Measurements from ENCODE around the gene PCK1. TPM values are rescaled to one million over a fixed set of nuclear protein-coding genes. Genes with fewer than 3 reads are reported as not detected.
"Not testable (repeated sequence)": the region's sequence is repeated elsewhere in the genome, so short reads cannot be mapped to it uniquely, and the experiment has no call there.

The PCK1 gene
- total RNA-seq: 27.0 TPM

DNA sequence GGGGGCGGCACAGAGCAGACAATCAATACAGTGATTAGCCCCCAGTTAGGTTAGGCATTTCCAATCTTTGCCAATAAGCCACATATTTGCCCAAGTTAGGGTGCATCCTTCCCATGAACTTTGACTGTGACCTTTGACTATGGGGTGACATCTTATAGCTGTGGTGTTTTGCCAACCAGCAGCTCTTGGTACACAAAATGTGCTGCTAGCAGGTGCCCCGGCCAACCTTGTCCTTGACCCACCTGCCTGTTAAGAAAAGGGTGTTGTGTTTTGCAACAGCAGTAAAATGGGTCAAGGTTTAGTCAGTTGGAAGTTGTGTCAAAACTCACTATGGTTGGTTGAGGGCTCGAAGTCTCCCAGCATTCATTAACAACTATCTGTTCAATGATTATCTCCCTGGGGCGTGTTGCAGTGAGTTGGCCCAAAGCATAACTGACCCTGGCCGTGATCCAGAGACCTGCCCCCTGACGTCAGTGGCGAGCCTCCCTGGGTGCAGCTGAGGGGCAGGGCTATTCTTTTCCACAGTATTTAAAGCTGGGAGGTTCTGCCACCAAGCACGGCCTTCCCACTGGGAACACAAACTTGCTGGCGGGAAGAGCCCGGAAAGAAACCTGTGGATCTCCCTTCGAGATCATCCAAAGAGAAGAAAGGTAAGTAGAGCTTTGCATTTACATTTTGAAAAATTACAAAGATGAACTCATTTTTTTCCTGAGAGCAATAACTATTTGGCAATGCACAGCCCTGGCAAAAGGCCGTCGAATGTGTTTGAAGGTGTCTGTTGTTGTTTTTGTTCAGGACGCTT lies at the start of gene PCK1:
Gene PCK1, plus strand, starts transcription at position 557 of the 802 bp plus-strand sequence. CDS start 302 bp downstream, outside the sequence.
- peak; percentile 93 for DNase-seq (ENCODE audit: low spot score)

DNA sequence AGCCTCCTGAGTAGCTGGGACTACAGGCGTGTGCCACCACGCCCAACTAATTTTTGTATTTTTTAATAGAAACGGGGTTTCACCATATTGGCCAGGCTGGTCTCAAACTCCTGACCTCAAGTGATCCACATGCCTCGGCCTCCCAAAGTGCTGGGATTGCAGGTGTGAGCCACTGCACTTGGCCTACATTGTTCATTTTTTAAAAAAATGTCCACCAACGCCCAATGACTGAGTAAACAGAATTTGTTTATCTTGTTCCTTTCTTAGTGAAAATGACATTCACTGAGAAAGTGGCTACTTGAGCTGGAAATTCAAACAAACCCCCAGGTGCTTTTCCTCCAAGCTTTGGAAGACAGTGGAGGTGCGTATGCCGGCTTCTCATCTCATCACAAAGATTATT lies 49.2 kb upstream of the PCK1 start:
- DNase-seq (ENCODE audit: low spot score): not testable (repeated sequence)

DNA sequence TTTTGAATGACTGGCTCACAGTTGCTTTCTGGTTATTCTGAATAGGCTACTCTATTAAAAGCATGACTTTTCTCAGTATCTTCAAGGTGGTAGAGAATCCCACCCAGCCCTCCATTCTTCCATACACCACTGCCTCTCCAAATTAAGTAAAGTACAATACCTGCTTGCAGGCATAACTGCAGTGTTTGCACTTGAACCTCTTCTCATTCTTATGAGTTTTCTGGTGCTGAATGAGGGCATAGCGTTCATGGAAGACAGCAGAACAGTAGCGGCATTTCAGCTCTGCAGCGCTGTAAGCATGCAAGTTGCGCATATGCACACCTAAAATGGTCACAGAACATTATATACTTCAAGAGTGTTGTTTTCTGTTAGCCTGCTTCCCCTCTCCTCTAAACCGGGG lies 48.5 kb upstream of the PCK1 start:
- DNase-seq (ENCODE audit: low spot score): no peak

DNA sequence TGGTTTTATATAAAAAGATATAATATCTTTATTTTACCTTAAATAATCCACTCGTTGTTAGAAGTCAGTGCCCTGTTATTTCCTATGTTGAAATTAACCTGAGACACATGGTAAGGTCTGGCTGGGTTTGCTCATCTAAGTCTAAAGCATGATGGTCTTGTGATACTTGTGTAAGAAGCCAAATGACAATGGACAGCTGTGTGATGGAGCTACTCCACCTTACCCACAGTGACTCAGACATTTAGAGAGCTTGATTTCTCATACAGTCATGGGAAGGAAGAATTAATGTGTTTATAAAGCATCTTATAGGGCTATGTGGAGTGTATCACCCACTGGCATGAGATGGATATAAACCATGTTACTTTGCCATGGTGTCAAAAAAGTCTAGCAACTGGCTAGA lies 47.7 kb upstream of the PCK1 start:
- no peak for DNase-seq (ENCODE audit: low spot score)

DNA sequence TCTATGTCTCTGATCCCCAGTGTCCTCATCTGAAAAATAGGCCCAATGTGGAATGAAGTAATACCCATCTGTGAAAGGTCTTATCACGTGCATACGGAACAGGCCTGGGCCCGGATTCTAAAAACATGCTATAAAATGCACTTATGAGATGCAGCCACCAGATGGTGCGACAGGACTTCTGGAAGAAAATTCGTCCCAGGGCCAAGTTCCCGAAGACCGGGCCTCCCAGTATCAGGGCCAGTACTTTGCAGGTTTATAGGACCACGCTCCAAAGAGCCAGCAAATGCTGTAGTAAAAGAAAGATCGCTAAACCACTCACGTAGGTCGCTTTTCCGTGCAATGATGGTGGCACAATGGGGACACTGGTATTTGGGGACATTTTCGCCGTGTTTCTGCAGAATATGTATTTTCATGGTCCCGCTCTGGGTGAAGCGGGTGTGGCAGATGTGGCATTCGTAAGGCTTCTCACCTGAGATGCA lies 46.6 kb upstream of the PCK1 start:
- DNase-seq (ENCODE audit: low spot score): peak; percentile 74

DNA sequence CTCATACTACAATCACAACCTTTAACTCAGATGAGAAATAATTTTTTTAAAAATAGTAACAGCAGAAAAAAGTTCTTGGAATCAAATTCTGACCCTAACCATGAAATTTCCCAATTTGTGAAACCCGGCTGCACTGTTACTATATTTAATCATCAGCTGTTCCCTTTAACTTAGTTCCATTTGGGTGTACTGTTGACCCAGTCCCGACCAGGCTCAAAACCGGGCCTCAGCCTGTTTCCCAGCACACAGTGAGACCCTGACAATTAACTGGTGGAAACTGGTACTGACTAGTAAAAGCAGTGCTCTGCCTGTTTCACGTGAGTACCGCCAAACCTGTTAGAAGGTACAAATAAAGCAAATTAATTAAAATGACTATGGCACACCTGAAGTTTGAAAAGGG lies 43.0 kb upstream of the PCK1 start:
- DNase-seq (ENCODE audit: low spot score): no peak

DNA sequence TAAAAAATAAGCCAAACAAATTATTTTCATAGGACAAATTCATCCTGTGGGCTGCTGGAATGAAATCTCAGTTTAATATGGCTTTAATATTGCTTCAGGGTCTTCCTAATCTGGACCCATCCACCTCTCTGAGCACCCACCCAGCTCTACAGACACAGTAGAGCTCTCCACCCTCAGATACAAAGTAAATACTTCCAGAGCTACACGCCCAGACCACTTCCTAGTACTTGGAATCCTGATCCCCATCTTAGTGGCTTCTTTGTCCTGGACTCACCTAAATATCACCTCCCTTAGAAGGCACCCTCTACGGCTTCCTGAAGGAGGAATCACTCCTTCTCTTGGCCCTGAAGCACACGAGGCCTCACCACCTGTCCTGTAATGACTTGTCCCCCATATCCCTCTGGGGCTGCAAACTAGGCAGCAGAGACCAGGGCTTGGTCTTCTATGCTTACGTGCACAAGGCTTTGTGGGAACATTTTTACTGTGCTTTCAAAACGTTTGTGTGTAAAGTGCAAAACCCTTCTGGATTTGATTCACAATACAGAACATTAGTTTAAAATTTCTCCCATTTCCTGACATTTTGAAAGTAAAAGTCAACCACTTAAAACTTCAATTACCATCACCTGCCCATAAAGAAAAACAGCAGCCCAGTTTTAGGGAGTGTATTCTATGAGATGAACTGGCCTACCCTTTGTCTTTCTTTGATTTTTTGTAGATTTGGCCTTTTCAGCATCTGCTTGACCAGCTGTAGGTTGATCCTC lies 38.4 kb upstream of the PCK1 start:
- no peak for DNase-seq (ENCODE audit: low spot score)

DNA sequence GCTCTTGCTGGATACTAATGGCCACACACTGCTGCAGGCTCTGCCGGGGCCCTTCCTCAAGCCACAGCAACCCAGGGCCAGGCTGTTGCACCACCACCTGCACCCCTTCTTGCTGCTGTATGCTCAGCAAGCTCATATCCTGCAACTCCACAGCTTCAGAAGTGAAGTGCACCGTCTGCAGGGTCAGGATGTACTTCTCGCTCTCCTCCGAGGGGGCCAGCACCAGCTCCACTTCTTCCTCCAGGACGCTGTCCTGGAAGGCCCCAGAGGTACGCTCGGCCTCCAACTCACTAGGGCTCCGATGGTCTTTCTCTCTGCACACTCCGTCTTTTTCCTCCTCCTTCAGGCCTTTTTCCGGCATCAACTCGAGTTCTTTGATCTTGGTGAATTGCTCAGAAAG lies 37.1 kb upstream of the PCK1 start:
- no peak for DNase-seq (ENCODE audit: low spot score)

DNA sequence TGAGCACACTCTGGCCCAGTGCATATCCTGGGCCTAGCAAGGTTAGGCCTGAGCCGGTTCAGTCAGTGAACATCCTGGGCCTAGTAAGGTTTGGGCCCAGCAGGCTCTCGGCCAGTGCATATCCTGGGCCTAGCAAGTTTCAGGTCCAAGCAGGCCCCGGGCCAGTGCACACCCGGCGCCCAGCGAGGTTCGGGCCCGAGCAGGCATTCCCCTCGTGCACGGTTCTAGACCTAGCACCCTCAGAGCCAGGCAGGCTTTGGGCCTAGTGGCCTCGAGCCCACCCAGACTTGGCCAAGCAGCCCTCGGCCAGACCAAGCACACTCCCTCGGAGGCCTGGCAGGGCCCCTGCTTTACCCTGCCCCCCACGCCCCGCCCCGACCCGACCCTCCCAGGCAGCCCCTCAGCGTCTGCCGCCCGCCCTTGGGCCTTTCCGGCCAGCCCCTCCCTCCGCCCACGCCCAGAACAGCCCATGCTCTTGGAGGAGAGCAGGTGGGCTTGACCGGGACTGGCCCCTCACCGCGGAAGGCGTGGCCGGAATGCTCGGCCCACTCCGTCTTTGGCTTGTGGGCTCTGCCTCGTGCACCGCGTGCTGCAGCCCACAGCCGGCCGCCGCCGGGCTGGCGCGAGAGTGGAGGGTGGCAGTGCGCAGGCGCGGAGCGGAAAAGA lies 36.3 kb upstream of the PCK1 start, which contains the start of gene CTCFL:
Gene CTCFL, minus strand, starts transcription at position 630 of the 666 bp plus-strand sequence. CDS start 935 bp downstream, outside the sequence.
- no peak for DNase-seq (ENCODE audit: low spot score)

DNA sequence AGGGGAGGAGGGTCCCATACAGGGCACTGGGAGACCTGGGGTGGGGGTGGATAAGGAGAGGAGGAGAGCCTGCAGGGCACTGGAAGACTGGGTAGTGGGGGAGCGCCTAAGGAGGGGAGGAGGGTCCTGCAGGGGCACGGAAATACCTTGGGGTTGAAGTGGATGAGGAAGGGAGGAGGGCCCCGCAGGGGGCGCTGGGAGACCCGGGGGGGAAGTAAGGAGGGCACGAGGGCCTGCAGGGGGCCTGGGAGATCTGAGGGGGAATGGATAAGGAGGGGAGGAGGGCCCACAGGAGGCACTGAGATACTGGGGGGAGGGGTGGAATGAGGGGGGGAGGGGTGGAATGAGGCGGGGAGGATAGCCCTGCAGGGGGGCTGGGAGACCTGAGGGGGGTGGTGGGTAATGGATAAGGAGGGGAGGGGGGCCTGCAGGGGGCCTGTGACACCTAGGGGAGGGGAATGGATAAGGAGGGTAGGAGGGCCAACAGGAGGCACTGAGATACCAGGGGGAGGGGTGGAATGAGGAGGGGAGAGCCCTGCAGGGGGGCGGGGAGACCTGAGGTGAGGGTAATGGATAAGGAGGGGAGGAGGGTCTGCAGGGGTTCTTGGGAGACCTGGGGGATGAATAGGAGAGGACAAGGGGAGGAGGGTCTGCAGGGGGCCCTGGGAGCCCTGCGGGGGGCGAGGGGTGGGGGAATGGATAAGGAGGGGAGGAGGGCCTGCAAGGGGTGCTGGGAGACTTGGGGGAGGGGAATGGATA lies 35.4 kb upstream of the PCK1 start:
- no peak for DNase-seq (ENCODE audit: low spot score)

DNA sequence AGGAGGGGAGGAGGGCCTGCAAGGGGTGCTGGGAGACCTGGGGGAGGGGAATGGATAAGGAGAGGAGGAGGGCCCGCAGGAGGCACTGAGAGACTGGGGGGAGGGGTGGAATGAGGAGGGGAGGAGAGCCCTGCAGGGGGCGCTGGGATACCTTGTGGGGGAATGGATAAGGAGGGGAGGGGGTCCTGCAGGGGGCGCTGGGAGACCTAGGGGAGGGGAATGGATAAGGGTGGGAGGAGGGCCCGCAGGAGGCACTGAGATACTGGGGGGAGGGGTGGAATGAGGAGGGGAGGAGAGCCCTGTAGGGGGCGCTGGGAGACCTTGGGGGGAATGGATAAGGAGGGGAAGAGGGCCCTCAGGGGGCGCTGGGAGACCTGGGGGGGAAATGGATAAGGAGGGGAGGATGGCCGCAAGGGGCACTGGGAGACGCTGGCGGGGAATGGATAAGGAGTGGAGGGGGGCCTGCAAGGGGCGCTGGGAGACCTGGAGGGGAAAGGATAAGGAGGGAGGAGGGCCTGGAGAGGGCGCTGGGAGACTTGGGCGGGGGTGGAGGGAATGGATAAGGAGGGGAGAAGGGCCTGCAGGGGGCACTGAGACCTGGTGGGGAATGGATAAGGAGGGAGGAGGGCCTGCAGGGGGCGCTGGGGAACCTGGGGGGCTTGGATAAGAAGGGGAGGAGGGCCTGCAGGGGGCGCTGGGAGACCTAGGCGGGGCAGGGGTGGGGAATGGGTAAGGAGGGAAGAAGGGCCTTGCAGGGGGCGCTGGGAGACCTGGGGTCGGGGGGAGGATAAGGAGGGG lies 34.6 kb upstream of the PCK1 start:
- no peak for DNase-seq (ENCODE audit: low spot score)

DNA sequence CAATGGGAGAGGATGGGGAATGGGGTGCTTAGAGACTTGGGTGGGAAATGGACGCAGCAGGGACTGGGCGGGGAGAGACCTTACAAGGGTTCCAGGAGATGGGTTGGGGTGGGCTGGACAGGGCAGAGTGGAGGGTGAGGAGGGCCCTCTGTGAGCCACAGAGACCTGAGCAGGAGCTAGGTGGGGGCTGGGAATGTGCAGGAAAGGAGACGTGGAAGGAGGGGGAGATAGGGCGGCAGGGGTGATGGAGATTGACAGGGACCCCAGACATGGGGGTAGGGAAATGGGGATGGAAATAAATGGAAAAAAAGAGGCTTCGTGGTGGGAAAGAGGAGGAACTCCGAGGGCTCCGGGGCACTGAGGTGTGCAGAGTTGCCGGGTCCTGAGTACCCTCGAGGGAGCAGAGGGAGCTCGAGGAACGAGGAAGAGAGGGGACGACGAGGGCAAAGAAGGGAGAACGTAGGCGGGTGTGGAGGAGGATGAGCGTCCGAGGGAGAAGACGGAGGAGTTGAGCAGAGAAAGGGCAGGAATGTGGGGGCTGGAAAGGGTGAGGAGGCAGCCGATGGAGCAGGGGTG lies 33.9 kb upstream of the PCK1 start:
- DNase-seq (ENCODE audit: low spot score): no peak

DNA sequence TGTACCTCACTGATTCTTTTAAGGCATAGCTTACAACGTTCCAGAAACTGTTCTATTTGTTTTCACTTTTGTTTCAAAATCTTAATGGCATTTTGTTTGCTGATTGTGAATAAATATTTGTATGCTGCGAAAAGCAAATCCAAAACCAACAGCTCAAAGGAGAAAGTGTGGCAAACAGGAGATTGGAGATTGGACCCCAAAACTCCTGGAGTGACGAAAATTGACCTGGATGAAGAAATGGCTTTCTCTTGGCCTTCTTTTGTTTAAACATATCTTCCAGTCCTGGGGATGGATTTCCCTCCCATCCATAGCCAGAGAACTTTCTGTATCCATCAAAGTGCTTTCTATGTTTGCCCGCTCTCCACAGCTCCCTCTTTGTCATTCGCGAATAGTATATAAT lies 33.2 kb upstream of the PCK1 start:
- DNase-seq (ENCODE audit: low spot score): no peak

DNA sequence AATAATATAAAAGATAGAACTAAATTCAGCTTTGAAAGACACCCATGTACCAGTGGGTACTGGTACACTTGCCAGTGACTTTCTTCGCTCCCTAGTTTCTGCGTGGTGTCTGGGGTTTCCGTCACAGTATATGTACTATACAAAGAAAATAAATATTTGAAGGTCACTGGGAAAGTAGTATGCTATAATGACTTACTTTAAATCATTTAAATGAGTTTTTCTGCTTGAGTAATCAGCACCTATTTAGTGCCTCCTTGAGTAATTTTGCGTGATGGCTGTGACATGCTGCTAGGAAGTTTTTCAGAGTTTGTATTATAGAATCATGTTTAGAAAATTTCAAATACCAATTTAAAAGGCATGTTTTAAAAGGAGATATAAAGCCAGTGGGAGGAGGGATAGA lies 32.8 kb upstream of the PCK1 start:
- DNase-seq (ENCODE audit: low spot score): no peak

DNA sequence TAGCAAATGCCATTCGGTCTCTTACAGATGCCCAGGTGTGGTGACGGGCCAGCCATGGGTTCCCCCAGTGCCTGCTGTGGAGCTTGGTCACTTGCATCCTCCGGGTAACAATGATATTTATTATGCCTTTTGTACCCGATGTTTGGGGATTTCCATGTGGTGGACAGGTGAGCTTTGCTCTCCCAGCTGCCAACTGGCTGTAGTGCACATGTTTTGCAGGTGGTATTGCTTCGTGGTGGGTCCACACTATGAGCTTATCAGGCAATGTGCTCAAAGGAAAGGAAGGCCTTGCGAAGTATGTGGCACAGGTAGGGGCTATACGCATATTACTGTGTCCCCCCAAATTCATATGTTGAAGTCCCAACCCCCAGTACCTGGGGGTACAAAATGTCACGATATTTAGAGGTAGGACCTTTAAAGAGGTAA lies 31.7 kb upstream of the PCK1 start:
- no peak for DNase-seq (ENCODE audit: low spot score)

DNA sequence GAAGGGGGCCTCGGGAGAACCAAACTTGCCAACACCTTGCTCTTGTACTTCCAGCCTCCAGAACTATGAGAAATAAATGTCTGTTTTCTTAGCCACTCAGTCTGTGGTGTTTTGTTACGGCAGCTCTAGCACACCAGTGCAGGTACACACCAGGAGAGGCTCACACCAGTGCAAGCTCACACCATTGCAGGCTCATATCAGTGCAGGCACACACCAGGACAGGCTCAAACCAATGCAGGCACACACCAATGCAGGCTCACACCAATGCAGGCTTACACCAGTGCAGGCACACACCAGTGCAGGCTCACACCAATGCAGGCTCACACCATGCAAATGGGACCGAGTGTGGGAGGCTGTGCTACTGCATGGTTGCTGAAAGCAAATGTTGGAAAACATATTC lies 31.1 kb upstream of the PCK1 start:
- DNase-seq (ENCODE audit: low spot score): no peak

DNA sequence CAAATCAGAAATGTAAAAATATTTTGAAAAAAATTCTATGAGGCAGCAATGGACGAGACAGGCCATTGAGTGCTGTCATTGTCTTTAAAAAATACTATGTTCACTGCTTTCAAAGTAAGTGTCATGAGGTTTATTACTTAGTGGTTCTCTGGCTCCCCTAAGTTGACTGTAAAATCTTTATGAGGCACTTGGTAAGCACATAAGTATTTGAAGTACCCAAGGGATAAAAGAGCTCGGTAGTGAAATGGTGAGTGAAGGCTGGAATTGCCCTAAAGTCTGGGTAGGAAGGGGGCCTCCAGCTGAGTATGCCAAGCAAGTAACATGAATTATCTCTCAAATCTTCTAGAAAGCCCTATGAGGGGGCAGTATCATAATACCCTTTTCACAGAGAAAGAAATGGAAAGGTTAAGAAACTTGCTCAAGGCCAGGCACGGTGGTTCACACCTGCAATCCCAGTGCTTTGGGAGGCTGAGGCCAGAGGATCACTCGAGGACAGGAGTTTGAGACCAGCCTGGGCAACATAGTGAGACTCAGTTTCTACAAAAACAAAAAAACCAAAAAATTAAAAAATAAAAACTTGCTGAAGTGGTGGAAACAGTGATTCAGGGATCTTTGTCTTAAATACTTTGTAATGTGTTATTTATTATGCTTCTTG lies 30.5 kb upstream of the PCK1 start:
- no peak for DNase-seq (ENCODE audit: low spot score)

DNA sequence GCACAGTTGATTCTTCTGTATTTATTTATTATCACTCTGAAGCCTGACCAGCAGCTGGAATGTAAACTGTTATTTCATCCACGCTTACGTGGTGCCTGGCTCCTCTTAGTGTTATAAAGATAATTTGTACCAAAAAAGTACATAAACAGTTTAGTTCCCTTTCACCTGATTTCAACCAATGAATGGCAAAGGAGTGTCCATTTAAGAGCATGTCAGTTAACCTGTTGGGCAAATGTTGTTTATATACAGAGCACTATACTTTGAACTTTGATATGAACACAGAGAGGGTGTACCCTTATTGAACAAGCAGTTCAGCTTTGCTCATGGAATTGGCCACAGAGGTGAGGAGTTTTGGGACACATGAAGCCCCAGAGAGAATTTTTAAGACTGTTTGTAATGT lies 28.8 kb upstream of the PCK1 start:
- no peak for DNase-seq (ENCODE audit: low spot score)

DNA sequence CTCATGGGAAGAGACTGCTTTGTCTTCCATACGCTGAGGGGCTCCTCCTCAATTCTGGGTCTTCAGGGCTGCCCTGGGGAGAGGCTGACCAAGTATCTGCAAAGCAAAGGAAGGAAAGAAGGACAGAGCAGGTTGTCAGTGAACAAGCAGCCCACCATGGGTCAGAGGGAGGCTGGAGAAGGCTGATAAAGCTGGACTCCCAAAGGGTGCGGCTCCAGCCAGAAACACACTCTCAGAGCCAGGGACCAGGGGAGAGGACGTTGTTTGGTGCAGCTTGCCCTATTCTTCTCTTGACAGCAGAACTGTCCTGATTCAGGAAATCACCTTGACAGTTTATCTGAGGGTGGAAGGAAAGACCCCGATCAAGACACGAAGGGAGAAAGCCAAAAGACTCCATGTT lies 25.6 kb upstream of the PCK1 start:
- no peak for DNase-seq (ENCODE audit: low spot score)
